ENCODE data around the gene CMSS1. TPM values are rescaled to one million over a fixed set of nuclear protein-coding genes. Genes with fewer than 3 reads are reported as not detected.

The CMSS1 gene
- total RNA-seq, 2 experiments from 2014 or later = 95.6 to 97.2 TPM

DNA sequence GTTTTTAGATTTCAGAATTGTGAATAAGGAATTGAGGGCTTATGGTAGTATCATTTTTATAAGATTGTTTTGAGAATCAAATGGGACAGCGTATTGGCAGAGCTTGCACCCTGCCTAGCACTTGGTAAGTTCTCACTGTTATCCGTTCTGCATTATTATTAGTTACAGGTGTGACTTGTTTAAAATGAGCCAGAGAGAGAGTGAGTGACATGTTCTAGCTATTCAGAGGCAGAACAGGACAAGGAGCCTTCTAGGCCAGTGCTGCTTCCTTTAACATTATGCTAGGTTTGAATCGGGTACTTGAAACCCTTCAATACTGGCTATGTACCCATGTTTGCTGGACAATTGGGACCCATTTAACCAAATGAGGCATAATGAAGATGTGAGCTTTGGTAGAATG, 162.9 kb downstream of the CMSS1 start:
- no peak for DNase-seq
- ChIA-PET CTCF (no interaction called here), POLR2A (no interaction called here)
- Mint-ChIP-seq H3K36me3 (peaks cover 5% of the 10 kb centered on the region), H3K27me3 (no peaks in the 10 kb centered on the region), H3K27ac (no peak overlapping the region), H3K4me1 (ENCODE audit: low read depth) (no peaks in the 10 kb centered on the region), H3K9me3 (no peaks in the 10 kb centered on the region), H3K4me3 (no peak overlapping the region)
- intact Hi-C loops (cut with micrococcal nuclease) = no loop called here

DNA sequence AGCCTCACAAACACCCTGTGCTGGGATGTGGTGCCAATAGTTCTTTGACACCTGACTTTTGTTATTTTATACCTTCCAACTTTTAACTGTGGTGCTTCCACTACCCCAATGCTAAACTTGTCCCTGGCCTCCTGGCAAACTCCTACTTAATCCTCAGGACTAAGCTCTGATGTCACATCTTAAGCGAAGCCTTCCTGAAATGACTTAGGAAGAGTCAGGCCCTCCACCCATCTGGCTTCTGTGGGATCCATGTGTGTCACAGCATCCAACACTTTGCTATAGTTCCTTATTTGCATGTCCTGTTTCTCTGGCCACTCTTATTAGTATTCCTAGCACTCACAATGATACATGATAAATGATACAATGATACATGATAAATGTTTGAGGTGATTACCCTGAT, 163.5 kb downstream of the CMSS1 start:
- DNase-seq = no peak
- H3K9me3 Mint-ChIP-seq = no peaks in the 10 kb centered on the region
- H3K27ac Mint-ChIP-seq = no peak overlapping the region
- no peaks in the 10 kb centered on the region for H3K4me1 Mint-ChIP-seq (ENCODE audit: low read depth)
- peaks cover 5% of the 10 kb centered on the region for H3K36me3 Mint-ChIP-seq
- intact Hi-C loops (cut with micrococcal nuclease) = no loop called here
- ChIA-PET CTCF (no interaction called here), POLR2A (no interaction called here)
- H3K4me3 Mint-ChIP-seq = no peak overlapping the region
- no peaks in the 10 kb centered on the region for H3K27me3 Mint-ChIP-seq

DNA sequence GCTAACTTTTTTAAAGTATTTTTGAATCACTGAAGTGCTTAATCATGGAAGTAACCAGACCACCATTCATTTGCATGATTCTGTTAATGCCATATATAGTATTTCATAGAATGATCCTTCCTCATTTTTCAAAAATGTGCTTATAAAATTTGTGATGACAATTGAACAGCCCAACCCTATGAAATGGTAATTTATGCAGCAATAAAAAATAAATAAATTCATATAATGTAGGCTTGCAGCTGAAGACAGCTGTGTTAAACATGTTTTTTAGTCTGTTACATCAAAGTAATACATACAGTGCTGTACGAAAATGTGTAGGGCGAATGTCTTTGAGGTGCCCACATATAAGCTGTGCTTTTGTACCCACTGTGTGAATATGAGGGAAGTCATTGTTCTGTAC, 165.0 kb downstream of the CMSS1 start:
- no peaks in the 10 kb centered on the region for H3K4me1 Mint-ChIP-seq (ENCODE audit: low read depth)
- H3K36me3 Mint-ChIP-seq = peaks cover 2% of the 10 kb centered on the region
- H3K27me3 Mint-ChIP-seq = no peaks in the 10 kb centered on the region
- no peaks in the 10 kb centered on the region for H3K9me3 Mint-ChIP-seq
- ChIA-PET POLR2A (no interaction called here), CTCF (no interaction called here)
- no peak overlapping the region for H3K27ac Mint-ChIP-seq
- no peak overlapping the region for H3K4me3 Mint-ChIP-seq
- DNase-seq = no peak
- intact Hi-C loops (cut with micrococcal nuclease) = no loop called here

DNA sequence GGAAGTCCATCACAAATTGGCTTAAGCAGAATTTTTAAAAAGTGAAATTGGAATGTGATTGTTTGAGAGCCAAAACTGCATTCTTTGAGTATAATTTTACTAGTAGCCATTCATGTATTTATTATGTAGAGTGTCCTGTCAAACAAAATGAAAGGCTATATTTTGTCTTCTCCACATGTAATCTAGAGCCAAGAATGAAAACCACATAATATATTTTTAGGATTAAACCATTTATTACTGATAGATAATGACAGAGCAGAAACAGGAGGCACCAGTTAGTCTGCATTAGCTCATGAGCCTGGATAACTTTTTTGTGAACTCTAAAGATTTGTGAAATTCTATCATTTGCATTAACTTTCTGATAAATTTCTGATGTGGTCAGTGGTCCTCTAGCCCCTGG, 166.5 kb downstream of the CMSS1 start:
- intact Hi-C loops (cut with micrococcal nuclease) = no loop called here
- Mint-ChIP-seq H3K4me3 (no peak overlapping the region), H3K27ac (no peak overlapping the region), H3K36me3 (peaks cover 2% of the 10 kb centered on the region), H3K9me3 (no peaks in the 10 kb centered on the region), H3K4me1 (ENCODE audit: low read depth) (no peaks in the 10 kb centered on the region), H3K27me3 (no peaks in the 10 kb centered on the region)
- ChIA-PET POLR2A (no interaction called here), CTCF (no interaction called here)
- DNase-seq = no peak

DNA sequence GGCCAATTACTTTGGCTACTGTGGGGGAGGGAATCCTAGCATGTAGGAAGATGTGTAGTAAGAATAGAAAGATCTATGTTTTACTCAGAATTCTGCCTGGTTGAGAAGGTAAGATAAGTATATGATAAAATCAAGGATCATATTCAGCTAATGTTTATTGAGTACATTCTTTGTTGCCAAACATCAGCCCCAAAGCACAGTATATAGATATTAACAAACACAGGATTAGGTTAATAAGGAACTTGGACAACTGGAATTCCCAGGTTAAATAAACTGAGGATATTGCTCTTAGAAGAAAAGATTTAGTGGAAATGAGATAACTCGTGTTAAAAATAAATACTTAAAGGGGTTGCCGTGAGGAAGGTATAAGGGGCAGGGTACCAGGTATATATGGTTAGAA, 167.0 kb downstream of the CMSS1 start:
- H3K9me3 Mint-ChIP-seq = no peaks in the 10 kb centered on the region
- intact Hi-C loops (cut with micrococcal nuclease) = no loop called here
- CTCF ChIA-PET = interaction anchor here (0.7 kb wide), 1 partner anchor 54 kb away, joined by 5 read pairs; no protein-coding TSS in a partner anchor
- H3K4me3 Mint-ChIP-seq = no peak overlapping the region
- no peaks in the 10 kb centered on the region for H3K27me3 Mint-ChIP-seq
- H3K36me3 Mint-ChIP-seq = peaks cover 2% of the 10 kb centered on the region
- POLR2A ChIA-PET = no interaction called here
- H3K4me1 Mint-ChIP-seq (ENCODE audit: low read depth) = no peaks in the 10 kb centered on the region
- no peak overlapping the region for H3K27ac Mint-ChIP-seq
- DNase-seq = no peak

DNA sequence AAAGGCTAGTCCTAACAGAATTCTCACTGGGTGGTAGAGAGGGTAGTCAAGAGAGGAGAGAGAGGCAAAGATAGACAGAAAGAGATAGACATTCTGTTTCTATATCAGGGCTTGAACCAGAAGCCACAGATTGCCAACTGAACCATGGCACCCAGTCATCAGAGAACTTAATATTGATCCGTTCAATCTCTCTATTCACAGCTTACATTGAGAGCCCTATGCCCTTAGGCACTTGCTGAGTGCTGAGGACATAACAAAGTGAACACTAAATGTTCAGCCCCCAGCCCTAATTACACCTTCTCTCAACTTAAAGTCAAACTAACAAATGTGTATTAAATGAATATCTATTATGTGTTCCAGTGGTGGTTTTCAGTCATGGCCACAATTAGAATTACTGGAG, 172.5 kb downstream of the CMSS1 start:
- peaks cover 29% of the 10 kb centered on the region for H3K9me3 Mint-ChIP-seq
- CTCF ChIA-PET = no interaction called here
- peaks cover 25% of the 10 kb centered on the region for H3K36me3 Mint-ChIP-seq

DNA sequence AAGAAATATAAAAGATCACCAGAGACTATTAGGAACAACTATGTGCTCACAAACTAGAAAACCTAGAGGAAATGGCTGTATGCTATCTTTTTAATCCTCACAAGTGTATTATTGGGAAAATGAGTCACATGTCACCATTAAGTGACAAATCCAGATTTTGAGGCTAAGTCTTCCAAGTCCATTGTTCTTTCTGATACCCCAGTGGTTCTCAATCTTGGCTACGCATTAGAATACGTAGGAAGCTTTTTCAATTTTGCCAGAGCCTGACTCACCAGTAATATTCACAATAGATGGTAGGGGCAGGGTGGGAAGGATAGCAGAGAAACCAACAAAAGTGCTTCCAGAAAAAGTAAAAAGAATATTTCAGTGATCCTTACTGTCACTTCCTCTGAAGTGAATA, 179.6 kb downstream of the CMSS1 start:
- intact Hi-C loops (cut with micrococcal nuclease) = no loop called here
- Mint-ChIP-seq H3K4me3 (no peak overlapping the region), H3K27me3 (no peaks in the 10 kb centered on the region), H3K36me3 (peaks cover 39% of the 10 kb centered on the region), H3K4me1 (ENCODE audit: low read depth) (no peaks in the 10 kb centered on the region), H3K9me3 (peaks cover 38% of the 10 kb centered on the region), H3K27ac (no peak overlapping the region)
- CTCF ChIA-PET = no interaction called here
- no peak for DNase-seq
- POLR2A ChIA-PET = no interaction called here

More for the DNA sequence above, 172.5 kb downstream of the CMSS1 start:
- H3K27ac Mint-ChIP-seq = no peak overlapping the region
- no peak overlapping the region for H3K4me3 Mint-ChIP-seq
- H3K4me1 Mint-ChIP-seq (ENCODE audit: low read depth) = no peaks in the 10 kb centered on the region
- H3K27me3 Mint-ChIP-seq = no peaks in the 10 kb centered on the region
- intact Hi-C loops (cut with micrococcal nuclease) = no loop called here
- POLR2A ChIA-PET = no interaction called here
- DNase-seq = no peak

DNA sequence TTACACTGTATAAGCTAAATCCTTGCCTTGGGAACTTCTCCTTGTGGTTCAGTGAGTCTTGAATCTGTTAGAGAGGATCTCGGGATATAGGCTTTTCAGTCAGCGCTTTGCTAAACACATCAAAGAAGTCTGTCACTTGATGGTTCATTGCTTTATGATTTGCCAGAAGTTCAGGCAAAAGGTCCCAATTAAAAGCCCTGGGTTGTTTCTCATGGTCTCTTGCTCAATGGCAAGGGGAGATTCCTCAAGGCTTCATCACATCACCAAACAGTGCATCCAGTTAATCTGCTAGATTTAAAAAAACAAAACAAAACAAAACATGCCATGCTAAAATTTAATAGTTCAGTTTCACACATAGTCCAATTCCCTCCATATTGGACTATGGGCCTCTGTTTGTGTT, 181.9 kb downstream of the CMSS1 start:
- peaks cover 17% of the 10 kb centered on the region for H3K9me3 Mint-ChIP-seq
- CTCF ChIA-PET = no interaction called here
- no peak overlapping the region for H3K4me3 Mint-ChIP-seq
- no peak for DNase-seq
- POLR2A ChIA-PET = no interaction called here
- H3K27ac Mint-ChIP-seq = no peak overlapping the region
- peaks cover 4% of the 10 kb centered on the region for H3K4me1 Mint-ChIP-seq (ENCODE audit: low read depth)
- H3K36me3 Mint-ChIP-seq = peaks cover 19% of the 10 kb centered on the region
- no peaks in the 10 kb centered on the region for H3K27me3 Mint-ChIP-seq
- intact Hi-C loops (cut with micrococcal nuclease) = no loop called here

DNA sequence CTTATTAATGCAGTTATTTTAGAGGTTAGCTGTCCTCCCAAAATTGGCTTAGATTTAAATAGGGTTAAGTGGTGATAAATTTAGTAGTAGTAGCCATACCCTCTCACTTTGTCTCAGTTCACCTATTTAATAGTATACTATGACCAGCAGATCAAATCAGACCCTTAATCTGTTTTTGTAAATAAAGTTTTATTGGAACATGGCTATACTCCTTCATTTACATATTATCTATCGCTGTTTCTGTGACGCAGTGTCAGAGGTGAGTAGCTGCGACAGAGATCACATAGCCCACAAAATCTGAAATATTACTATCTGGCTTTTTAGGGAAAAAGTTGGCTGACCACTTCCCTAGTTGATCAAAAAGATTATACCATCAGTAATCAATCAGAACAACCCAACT, 183.4 kb downstream of the CMSS1 start:
- Mint-ChIP-seq H3K27ac (no peak overlapping the region), H3K4me3 (no peak overlapping the region), H3K4me1 (ENCODE audit: low read depth) (peaks cover 4% of the 10 kb centered on the region), H3K27me3 (no peaks in the 10 kb centered on the region), H3K9me3 (peaks cover 6% of the 10 kb centered on the region), H3K36me3 (peaks cover 7% of the 10 kb centered on the region)
- ChIA-PET POLR2A (no interaction called here), CTCF (no interaction called here)
- no peak for DNase-seq
- intact Hi-C loops (cut with micrococcal nuclease) = no loop called here

DNA sequence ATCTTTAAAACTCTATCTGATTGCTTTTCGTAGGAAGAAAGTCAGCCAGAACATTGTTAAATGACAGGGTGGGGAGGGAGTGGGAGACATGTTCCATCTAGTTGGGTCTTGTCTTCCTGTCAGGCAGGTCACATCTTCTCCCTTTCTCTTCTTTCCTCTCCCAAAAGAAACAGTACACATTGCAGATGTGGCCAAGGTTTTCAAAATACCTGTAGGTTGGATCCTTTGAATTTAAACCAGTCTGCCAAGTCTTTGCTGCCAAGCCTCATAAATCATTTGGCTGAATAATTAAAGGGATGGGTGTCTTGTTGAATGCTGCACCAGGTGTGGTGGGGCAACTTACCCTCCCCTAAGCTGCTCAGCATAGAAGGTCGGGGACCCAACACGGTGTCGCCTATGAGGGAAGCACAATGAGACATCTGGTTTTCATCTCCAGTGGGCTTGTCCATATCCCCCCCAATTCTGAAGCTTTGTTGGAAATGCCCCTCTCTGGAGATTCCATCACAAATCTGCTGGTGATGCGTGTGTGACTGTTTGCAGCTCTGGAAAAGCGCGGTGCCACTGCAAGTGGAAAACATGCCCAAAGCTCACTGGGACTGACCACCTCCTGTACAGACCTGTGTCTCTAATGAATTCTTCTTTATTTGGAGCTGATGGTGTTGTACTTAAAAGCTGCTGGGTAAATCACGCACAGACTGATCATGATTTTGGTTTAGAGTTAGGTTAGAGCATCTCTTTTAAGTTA, 184.0 kb downstream of the CMSS1 start:
- H3K27me3 Mint-ChIP-seq = no peaks in the 10 kb centered on the region
- intact Hi-C loops (cut with micrococcal nuclease) = no loop called here
- ChIA-PET POLR2A (no interaction called here), CTCF (no interaction called here)
- peaks cover 3% of the 10 kb centered on the region for H3K36me3 Mint-ChIP-seq
- H3K9me3 Mint-ChIP-seq = peaks cover 2% of the 10 kb centered on the region
- no peak overlapping the region for H3K27ac Mint-ChIP-seq
- peaks cover 4% of the 10 kb centered on the region for H3K4me1 Mint-ChIP-seq (ENCODE audit: low read depth)
- no peak overlapping the region for H3K4me3 Mint-ChIP-seq
- no peak for DNase-seq

DNA sequence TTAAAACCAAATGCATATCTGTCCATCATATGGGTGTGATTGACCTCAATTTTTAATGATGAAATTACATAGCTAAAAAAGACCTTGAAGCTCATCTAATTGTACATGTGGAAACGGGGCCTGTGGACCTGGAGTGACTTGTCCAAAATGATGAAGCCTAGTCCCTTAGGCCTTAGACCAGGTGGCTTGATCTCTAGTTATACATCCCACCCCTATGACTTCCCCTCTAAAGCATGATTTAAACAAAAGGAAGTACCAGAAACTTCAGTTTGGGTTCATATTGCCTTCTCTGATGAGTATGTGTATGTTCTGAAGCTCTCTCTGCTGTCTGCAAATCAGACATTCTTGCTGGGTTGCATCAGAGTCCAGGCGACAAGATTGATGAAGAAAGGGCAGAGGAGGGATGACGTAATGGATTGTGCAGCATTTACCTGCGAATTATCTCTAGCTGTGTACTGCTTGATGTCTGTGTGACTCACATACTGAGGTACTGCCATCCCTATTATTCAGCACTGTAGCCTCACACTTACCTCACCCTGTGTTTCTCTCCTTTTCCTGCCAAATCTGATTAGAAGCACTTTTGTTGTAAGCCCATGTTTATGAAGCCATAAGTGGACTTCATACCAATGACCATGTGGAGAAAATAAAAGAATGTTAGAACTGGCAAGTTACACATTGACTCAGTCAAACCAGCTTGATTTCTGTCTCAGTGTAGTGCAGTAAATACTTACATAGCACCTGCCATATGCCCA, 185.1 kb downstream of the CMSS1 start:
- Mint-ChIP-seq H3K27ac (no peak overlapping the region), H3K27me3 (no peaks in the 10 kb centered on the region), H3K36me3 (peaks cover 3% of the 10 kb centered on the region), H3K4me1 (ENCODE audit: low read depth) (peaks cover 4% of the 10 kb centered on the region), H3K9me3 (peaks cover 2% of the 10 kb centered on the region), H3K4me3 (no peak overlapping the region)
- ChIA-PET CTCF (no interaction called here), POLR2A (no interaction called here)
- no peak for DNase-seq
- intact Hi-C loops (cut with micrococcal nuclease) = no loop called here

DNA sequence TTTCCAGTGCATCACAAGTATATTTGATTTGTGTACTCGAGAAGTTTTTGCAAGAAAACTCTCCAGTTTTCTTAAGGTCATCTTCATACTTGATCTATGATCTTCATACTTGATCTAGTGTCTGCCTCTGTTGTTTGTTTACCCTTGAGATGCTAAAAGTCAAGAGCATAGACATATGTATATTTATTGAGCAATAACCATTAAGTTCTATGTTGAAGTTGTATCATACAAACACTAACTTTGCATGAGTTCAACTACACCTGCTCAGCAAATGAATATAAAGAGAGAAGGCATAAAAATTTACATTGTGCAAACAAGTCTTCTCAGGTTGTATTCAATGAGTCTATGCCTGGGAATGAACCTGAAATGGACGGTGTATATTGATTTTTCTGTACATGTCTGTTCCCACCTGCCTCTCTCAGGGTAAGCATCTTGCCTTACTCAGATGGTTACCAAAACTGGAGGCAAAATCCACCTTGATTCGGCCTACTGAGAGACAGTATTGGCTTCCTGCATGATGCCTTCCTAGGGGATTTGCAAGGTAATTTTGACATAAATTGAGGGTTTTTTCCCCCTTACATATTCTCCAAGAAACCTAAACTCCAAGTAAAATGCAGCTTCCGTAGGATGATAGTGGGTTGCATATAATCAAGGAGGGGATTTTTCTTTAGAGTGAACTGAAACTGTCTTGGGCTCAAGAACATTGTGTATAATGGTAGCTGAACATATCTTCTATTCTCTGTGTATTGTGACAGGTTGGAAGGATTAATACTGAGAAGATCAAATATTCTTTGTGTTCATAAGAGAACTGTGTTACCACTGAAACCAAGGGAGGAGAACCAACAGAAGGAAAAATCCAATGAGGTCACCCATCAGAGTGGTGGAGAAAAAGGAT, 186.2 kb downstream of the CMSS1 start:
- DNase-seq = no peak
- Mint-ChIP-seq H3K4me1 (ENCODE audit: low read depth) (peaks cover 4% of the 10 kb centered on the region), H3K4me3 (no peak overlapping the region), H3K36me3 (peaks cover 1% of the 10 kb centered on the region), H3K27me3 (no peaks in the 10 kb centered on the region), H3K27ac (no peak overlapping the region), H3K9me3 (peaks cover under 1% of the 10 kb centered on the region)
- intact Hi-C loops (cut with micrococcal nuclease) = no loop called here
- ChIA-PET CTCF (no interaction called here), POLR2A (no interaction called here)
